GM23338 (cell line): ENCODE results near the gene CCDC187. TPM values are rescaled to one million over a fixed set of nuclear protein-coding genes. Genes with fewer than 3 reads are reported as not detected.

Source experiments
- ATAC-seq: fragments of 200-7000 bp; cut with Tn5 transposase; 3 replicates; pipeline ENCODE4 v1.9.1; 2020
- DNase-seq: peaks from one replicate; pipeline ENCODE4 v3.0.0-alpha.2; 2015; ENCODE audit warnings: low spot score
- H2AFZ ChIP-seq: fragments of 200-600 bp; sonication (generic); 2 replicates; pipeline ENCODE4 v1.8.0; 2016; ENCODE audit warnings: antibody characterized with exemption, mild to moderate bottlenecking, moderate library complexity
- H3F3A ChIP-seq: fragments of 200-600 bp; sonication (generic); replicated peaks from 2 replicates; pipeline ENCODE4 v1.8.0; 2017; ENCODE audit warnings: antibody characterized with exemption, mixed run types, low read depth
- H3K27ac ChIP-seq: fragments of 200-600 bp; sonication (generic); 2 replicates; pipeline ENCODE4 v1.6.1; 2016; ENCODE audit warnings: low read depth
- H3K27me3 ChIP-seq: fragments of 200-600 bp; sonication (generic); 2 replicates; pipeline ENCODE4 v1.8.0; 2016; ENCODE audit warnings: mild to moderate bottlenecking, mixed run types, moderate library complexity; ENCODE audit not compliant: insufficient read depth
- H3K36me3 ChIP-seq: fragments of 200-600 bp; sonication (generic); 2 replicates; pipeline ENCODE4 v1.8.0; 2016; ENCODE audit warnings: mild to moderate bottlenecking; ENCODE audit not compliant: insufficient read depth
- H3K4me1 ChIP-seq: fragments of 200-600 bp; sonication (generic); 2 replicates; pipeline ENCODE4 v1.8.0; 2016; ENCODE audit warnings: mild to moderate bottlenecking, moderate library complexity; ENCODE audit not compliant: insufficient read depth
- H3K4me2 ChIP-seq: fragments of 200-600 bp; sonication (generic); 2 replicates; pipeline ENCODE4 v1.7.1; 2017; ENCODE audit warnings: mixed run types
- H3K4me3 ChIP-seq: fragments of 200-600 bp; sonication (generic); 2 replicates; pipeline ENCODE4 v1.6.1; 2016; ENCODE audit warnings: mixed run types
- H3K79me2 ChIP-seq: fragments of 200-600 bp; sonication (generic); replicated peaks from 2 replicates; pipeline ENCODE4 v1.8.0; 2017; ENCODE audit warnings: mild to moderate bottlenecking; ENCODE audit not compliant: insufficient read depth
- H3K9me2 ChIP-seq: fragments of 200-600 bp; sonication (generic); 2 replicates; pipeline ENCODE4 v1.8.0; 2017; ENCODE audit not compliant: insufficient read depth
- H4K20me1 ChIP-seq: fragments of 200-600 bp; sonication (generic); replicated peaks from 2 replicates; pipeline ENCODE4 v1.8.0; 2017; ENCODE audit warnings: mild to moderate bottlenecking; ENCODE audit not compliant: insufficient read depth
- H3K27ac Mint-ChIP-seq: 2 replicates; pipeline ENCODE4 v1.8.0; 2020; ENCODE audit warnings: inconsistent platforms, mild to moderate bottlenecking, moderate library complexity, mixed read lengths
- H3K27me3 Mint-ChIP-seq: 3 replicates; pipeline ENCODE4 v1.8.0; 2022; ENCODE audit warnings: low read depth, mild to moderate bottlenecking, moderate library complexity, mixed read lengths, inconsistent platforms; ENCODE audit not compliant: insufficient read depth, poor library complexity
- H3K36me3 Mint-ChIP-seq: 3 replicates; pipeline ENCODE4 v1.8.0; 2021; ENCODE audit warnings: low read depth, mild to moderate bottlenecking, inconsistent platforms, moderate library complexity, mixed read lengths
- H3K4me1 Mint-ChIP-seq: 3 replicates; pipeline ENCODE4 v1.8.0; 2020; ENCODE audit warnings: mild to moderate bottlenecking, inconsistent platforms, mixed read lengths
- H3K4me3 Mint-ChIP-seq: 3 replicates; pipeline ENCODE4 v1.8.0; 2021; ENCODE audit warnings: moderate library complexity, mild to moderate bottlenecking, inconsistent platforms, mixed read lengths
- H3K9me3 Mint-ChIP-seq: 3 replicates; pipeline ENCODE4 v1.8.0; 2020; ENCODE audit warnings: moderate library complexity, mild to moderate bottlenecking, inconsistent platforms, mixed read lengths
- CREB1 ChIP-seq: fragments of 250-450 bp; sonication (Bioruptor Pico); IDR thresholded peaks from 2 replicates; pipeline ENCODE4 v1.5.0; 2020; ENCODE audit warnings: low read depth, mild to moderate bottlenecking, moderate library complexity
- ETS1 ChIP-seq: IDR thresholded peaks from 2 replicates; pipeline ENCODE4 v1.6.1; 2016; ENCODE audit warnings: antibody characterized with exemption
- EZH2 ChIP-seq: fragments of 200-600 bp; sonication (generic); IDR thresholded peaks from one replicate; pipeline ENCODE4 v1.8.0; 2017; ENCODE audit warnings: antibody characterized with exemption, mild to moderate bottlenecking, low read depth; ENCODE audit not compliant: unreplicated experiment
- EZH2phosphoT487 ChIP-seq: fragments of 200-600 bp; sonication (generic); IDR thresholded peaks from one replicate; pipeline ENCODE4 v1.8.1; 2018; ENCODE audit warnings: antibody characterized with exemption; ENCODE audit not compliant: unreplicated experiment
- JUNB ChIP-seq: IDR thresholded peaks from one replicate; pipeline ENCODE4 v1.6.1; 2016; ENCODE audit warnings: antibody characterized with exemption; ENCODE audit not compliant: unreplicated experiment
- NANOG ChIP-seq: IDR thresholded peaks from 2 replicates; pipeline ENCODE4 v1.6.1; 2016; ENCODE audit warnings: antibody characterized with exemption, borderline replicate concordance
- POLR2AphosphoS5 ChIP-seq: IDR thresholded peaks from 2 replicates; pipeline ENCODE4 v1.6.1; 2016; ENCODE audit warnings: antibody characterized with exemption, low read depth
- REST ChIP-seq: IDR thresholded peaks from one replicate; pipeline ENCODE4 v1.6.1; 2018; ENCODE audit warnings: antibody characterized with exemption; ENCODE audit not compliant: unreplicated experiment
- ZNF114 ChIP-seq: fragments of 250-450 bp; sonication (Bioruptor Pico); IDR thresholded peaks from 2 replicates; pipeline ENCODE4 v1.5.0; 2020; ENCODE audit warnings: mild to moderate bottlenecking, moderate library complexity
- ZNF331 ChIP-seq: fragments of 250-450 bp; sonication (Bioruptor Pico); IDR thresholded peaks from 2 replicates; pipeline ENCODE4 v1.5.0; 2020; ENCODE audit warnings: low read depth, mild to moderate bottlenecking, moderate library complexity
- polyA plus RNA-seq: library from polyadenylated mRNA; unstranded; fragments of >200 nt; fragmentation: Nextera tagmentation; extraction: Ambion mirVana; gene quantifications from 2 replicates; pipeline ENCODE4 v1.2.1, GENCODE V29; 2016
- total RNA-seq: library from RNA; depleted of rRNA; stranded (reverse); fragments of >200 nt; shearing (Covaris generic); gene quantifications from 2 replicates; pipeline ENCODE4 v1.2.3, GENCODE V29; 2014
- TF ChIP-seq, protein P1 (sequence below), 2 experiments: fragments of 200-600 bp in 1 of 2; sonication (generic) in 1 of 2; conservative IDR thresholded peaks; 2 replicates each; pipeline versions ENCODE4 v1.5.1 to v1.6.1; 2016 to 2017; ENCODE audit warnings: antibody characterized with exemption in 2 of 2, low read depth in 2 of 2, mild to moderate bottlenecking in 2 of 2, moderate library complexity in 1 of 2

CCDC187 gene
- total and polyA plus RNA-seq, 2 experiments from 2014 or later, result 0.14 TPM; not detected in 1

DNA sequence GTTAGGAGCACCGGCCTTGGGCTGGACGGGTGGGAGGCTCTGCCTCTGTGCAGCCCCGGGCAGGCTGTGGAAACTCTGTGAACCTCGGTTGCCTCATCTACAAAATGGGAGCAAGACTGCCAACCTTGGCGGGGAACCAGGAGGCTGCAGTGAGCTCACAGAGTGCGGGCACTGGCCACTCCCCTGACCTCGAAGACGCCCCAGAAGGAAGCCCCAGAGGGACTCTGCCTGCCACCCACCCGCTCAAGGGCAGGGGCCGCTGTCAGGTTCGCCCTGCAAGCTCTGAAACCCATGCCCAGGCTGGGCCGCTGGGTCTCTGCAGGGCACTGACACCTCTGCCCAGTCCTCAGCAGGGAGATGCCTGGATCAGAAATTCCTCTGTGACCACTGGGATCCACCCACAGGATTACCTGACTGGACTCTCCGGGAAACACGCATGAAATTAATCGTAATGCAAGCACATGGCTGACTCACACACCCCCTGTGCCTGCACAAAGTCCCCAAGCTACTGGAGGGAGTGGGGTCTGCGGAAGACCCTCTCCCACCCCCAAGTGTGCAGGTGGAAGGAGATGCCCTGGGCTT, 7.4 kb downstream of the CCDC187 start (continued):
- no peak for TF ChIP-seq REST
- TF ChIP-seq NANOG, result no peak
- TF ChIP-seq ETS1, result no peak
- TF ChIP-seq CREB1 (CRISPR knock-in tag), result no peak
- TF ChIP-seq, protein P1, sequence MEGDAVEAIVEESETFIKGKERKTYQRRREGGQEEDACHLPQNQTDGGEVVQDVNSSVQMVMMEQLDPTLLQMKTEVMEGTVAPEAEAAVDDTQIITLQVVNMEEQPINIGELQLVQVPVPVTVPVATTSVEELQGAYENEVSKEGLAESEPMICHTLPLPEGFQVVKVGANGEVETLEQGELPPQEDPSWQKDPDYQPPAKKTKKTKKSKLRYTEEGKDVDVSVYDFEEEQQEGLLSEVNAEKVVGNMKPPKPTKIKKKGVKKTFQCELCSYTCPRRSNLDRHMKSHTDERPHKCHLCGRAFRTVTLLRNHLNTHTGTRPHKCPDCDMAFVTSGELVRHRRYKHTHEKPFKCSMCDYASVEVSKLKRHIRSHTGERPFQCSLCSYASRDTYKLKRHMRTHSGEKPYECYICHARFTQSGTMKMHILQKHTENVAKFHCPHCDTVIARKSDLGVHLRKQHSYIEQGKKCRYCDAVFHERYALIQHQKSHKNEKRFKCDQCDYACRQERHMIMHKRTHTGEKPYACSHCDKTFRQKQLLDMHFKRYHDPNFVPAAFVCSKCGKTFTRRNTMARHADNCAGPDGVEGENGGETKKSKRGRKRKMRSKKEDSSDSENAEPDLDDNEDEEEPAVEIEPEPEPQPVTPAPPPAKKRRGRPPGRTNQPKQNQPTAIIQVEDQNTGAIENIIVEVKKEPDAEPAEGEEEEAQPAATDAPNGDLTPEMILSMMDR (conservative IDR thresholded peaks at IDR 0.05; ENCODE audit: low read depth in 2 of 2), result no peak
- no peak for TF ChIP-seq ZNF114 (CRISPR knock-in tag)
- no peak for TF ChIP-seq JUNB
- TF ChIP-seq POLR2AphosphoS5, result no peak
- TF ChIP-seq ZNF331, result no peak
- no peak for TF ChIP-seq EZH2phosphoT487
- TF ChIP-seq EZH2, result no peak

GRCh38 chr9:136295542-136296433, 8.1 kb downstream of the CCDC187 start:
- Mint-ChIP-seq H3K36me3 (no peaks in the 10 kb centered on the region), H3K27ac (no peak overlapping the region)

More at GRCh38 chr9:136295542-136296433, 8.1 kb downstream of the CCDC187 start:
- no peaks in the 10 kb centered on the region for H3K27me3 ChIP-seq
- no peak overlapping the region for H3K4me3 ChIP-seq
- no peaks in the 10 kb centered on the region for H3K4me1 ChIP-seq
- ATAC-seq (no peak), DNase-seq (no peak)
- H3F3A ChIP-seq, result peaks cover 9% of the 10 kb centered on the region; the same call in 1 of the 2 replicates
- no peak overlapping the region for H3K4me2 ChIP-seq
- no peaks in the 10 kb centered on the region for H4K20me1 ChIP-seq
- no peaks in the 10 kb centered on the region for H3K36me3 ChIP-seq
- H2AFZ ChIP-seq, result no peak overlapping the region
- Mint-ChIP-seq H3K4me1 (peaks cover 5% of the 10 kb centered on the region; the same call in 2 of the 3 replicates), H3K9me3 (no peaks in the 10 kb centered on the region), H3K4me3 (no peak overlapping the region), H3K27me3 (peaks cover 5% of the 10 kb centered on the region)
- TF ChIP-seq NANOG (no peak), CREB1 (CRISPR knock-in tag) (no peak), POLR2AphosphoS5 (no peak), EZH2 (no peak), ZNF114 (CRISPR knock-in tag) (no peak), JUNB (no peak), ZNF331 (no peak), EZH2phosphoT487 (no peak), REST (no peak)
- TF ChIP-seq, protein P1 (conservative IDR thresholded peaks at IDR 0.05; ENCODE audit: low read depth in 2 of 2), result no peak
- no peaks in the 10 kb centered on the region for H3K79me2 ChIP-seq
- H3K9me2 ChIP-seq, result no peaks in the 10 kb centered on the region
- H3K27ac ChIP-seq, result no peak overlapping the region
